Right lobe of liver (tissue), 4 donors: ENCODE data around the gene TCEA3.

Experiments
- CTCF ChIP-seq, 4 donors: fragments of 200-600 bp in 3 of 4; fragments of 450-650 bp in 1 of 4; IDR thresholded peaks; one replicate each; pipeline versions ENCODE4 v1.5.1 to v1.8.0; 2016 to 2022; ENCODE audit warnings: antibody characterized with exemption in 4 of 4, mild to moderate bottlenecking in 2 of 4
- POLR2A ChIP-seq: fragments of 450-650 bp; IDR thresholded peaks from one replicate; pipeline ENCODE4 v1.6.1; 2017; ENCODE audit warnings: antibody characterized with exemption, mild to moderate bottlenecking
- donor health status: DM: no; HTN: no; CAD: no.
- donor health status: DM: no; HTN: no; CAD: no.
- donor health status: DM: no; HTN: yes; CAD: no.

DNA sequence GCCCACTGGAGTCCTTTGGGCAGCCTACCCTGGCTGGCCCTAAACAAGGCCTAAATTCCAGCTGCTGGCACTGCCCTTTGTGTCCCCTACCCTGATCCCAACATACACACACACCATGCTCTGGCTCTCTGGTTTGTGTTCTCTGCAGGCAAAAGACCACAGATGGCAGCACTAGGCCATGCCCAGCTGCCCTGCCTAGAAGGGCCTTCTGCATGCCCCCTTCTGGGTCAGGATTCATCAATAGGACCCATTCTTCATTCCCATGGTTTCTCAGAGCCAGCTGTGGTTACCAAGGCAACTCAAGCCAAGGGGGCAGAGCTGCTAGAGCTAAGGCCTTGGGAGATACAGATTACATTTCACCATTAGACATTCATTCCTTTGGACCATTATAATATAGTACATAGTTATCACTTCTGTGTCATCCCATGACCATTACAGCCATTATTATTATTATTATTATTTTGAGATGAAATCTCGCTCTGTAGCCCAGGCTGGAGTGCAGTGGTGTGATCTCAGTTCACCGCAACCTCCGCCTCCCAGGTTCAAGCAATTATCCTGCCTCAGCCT lies 42.0 kb upstream of the TCEA3 start:
- TF ChIP-seq CTCF (IDR thresholded peaks at IDR 0.05) (no peak), POLR2A (no peak)
